HG03066 (cell line): Measurements from ENCODE around the gene ATG5.
"Not testable (repeated sequence)": the region's sequence is repeated elsewhere in the genome, so short reads cannot be mapped to it uniquely, and the experiment has no call there.

Experiments
- ATAC-seq: cut with Tn5 transposase; IDR thresholded peaks from one replicate; pipeline ENCODE4 v1.9.1; 2021; ENCODE audit warnings: low read depth; ENCODE audit not compliant: unreplicated experiment

Gene ATG5

GRCh38 chr6:106315765-106316374 is 9.7 kb downstream of the ATG5 start:
- ATAC-seq, result no peak

GRCh38 chr6:106309766-106310373 is 15.7 kb downstream of the ATG5 start:
- no peak for ATAC-seq

- no peak for ATAC-seq
Measured at GRCh38 chr6:106308985-106309384, 16.6 kb downstream of the ATG5 start.

- no peak for ATAC-seq
Measured at GRCh38 chr6:106305740-106306139, 19.8 kb downstream of the ATG5 start.

GRCh38 chr6:106300944-106301343 is 24.6 kb downstream of the ATG5 start:
- no peak for ATAC-seq

- ATAC-seq, result no peak
Measured at GRCh38 chr6:106300020-106300780, 25.4 kb downstream of the ATG5 start.

GRCh38 chr6:106293116-106293515 is 32.4 kb downstream of the ATG5 start:
- ATAC-seq, result no peak

- ATAC-seq, result no peak
Measured at GRCh38 chr6:106290954-106291353, 34.6 kb downstream of the ATG5 start.

- no peak for ATAC-seq
Measured at GRCh38 chr6:106290032-106290431, 35.5 kb downstream of the ATG5 start.

GRCh38 chr6:106287215-106287614 is 38.3 kb downstream of the ATG5 start:
- ATAC-seq, result no peak

- no peak for ATAC-seq
Measured at GRCh38 chr6:106286746-106287145, 38.8 kb downstream of the ATG5 start.

- ATAC-seq, result no peak
Measured at GRCh38 chr6:106283481-106283880, 42.1 kb downstream of the ATG5 start.

GRCh38 chr6:106281661-106282060 is 43.9 kb downstream of the ATG5 start:
- ATAC-seq, result no peak

- no peak for ATAC-seq
Measured at GRCh38 chr6:106281088-106281487, 44.5 kb downstream of the ATG5 start.

GRCh38 chr6:106279179-106279578 is 46.4 kb downstream of the ATG5 start:
- ATAC-seq, result no peak

- no peak for ATAC-seq
Measured at GRCh38 chr6:106275692-106276091, 49.9 kb downstream of the ATG5 start.

- peak; percentile 75 for ATAC-seq
Measured at GRCh38 chr6:106273087-106273486, 52.5 kb downstream of the ATG5 start.

GRCh38 chr6:106272287-106272686 is 53.3 kb downstream of the ATG5 start:
- no peak for ATAC-seq

GRCh38 chr6:106270414-106270813 is 55.1 kb downstream of the ATG5 start:
- ATAC-seq, result no peak

GRCh38 chr6:106269268-106269919 is 56.2 kb downstream of the ATG5 start:
- not testable (repeated sequence) for ATAC-seq

- not testable (repeated sequence) for ATAC-seq
Measured at GRCh38 chr6:106268500-106268899, 57.1 kb downstream of the ATG5 start.
